Stimulated activated CD8-positive, alpha-beta memory T cell treated with anti-CD3 and anti-CD28 coated beads, Interleukin-15, amount 100 ng/mL, for 48 hours (primary cell): Measurements from ENCODE around the gene NKIRAS2.

Experiments
- DNase-seq, 2 donors: peaks; one replicate each; pipeline ENCODE4 v3.0.0-alpha.2; 2020; ENCODE audit warnings: low read depth in 2 of 2

The NKIRAS2 gene

GRCh38 chr17:42019509-42020404 lies at the start of gene NKIRAS2:
NKIRAS2 (plus strand) TSS chr17:42020090; CDS start chr17:42021578, 1,488 bp downstream.
- peak; percentile 93 to 94 for DNase-seq

GRCh38 chr17:41970901-41971331 lies 49.0 kb upstream of the NKIRAS2 start:
- DNase-seq, result no peak

- no peak for DNase-seq
Observed at GRCh38 chr17:41971721-41972523, 48.0 kb upstream of the NKIRAS2 start.

GRCh38 chr17:41972571-41973407 lies 47.1 kb upstream of the NKIRAS2 start:
- DNase-seq, result no peak

GRCh38 chr17:41973408-41973811 lies 46.5 kb upstream of the NKIRAS2 start:
- DNase-seq, result no peak

GRCh38 chr17:41974031-41974430 lies 45.9 kb upstream of the NKIRAS2 start:
- no peak for DNase-seq

- no peak for DNase-seq
Observed at GRCh38 chr17:41974658-41975057, 45.2 kb upstream of the NKIRAS2 start.

- DNase-seq, result no peak
Observed at GRCh38 chr17:41975099-41976083, 44.5 kb upstream of the NKIRAS2 start.

- no peak for DNase-seq
Observed at GRCh38 chr17:41976142-41976768, 43.6 kb upstream of the NKIRAS2 start.

GRCh38 chr17:41977991-41978390 lies 41.9 kb upstream of the NKIRAS2 start:
- no peak for DNase-seq

GRCh38 chr17:41982026-41982760 lies 37.7 kb upstream of the NKIRAS2 start:
- DNase-seq, result no peak

GRCh38 chr17:41984454-41984853 lies 35.4 kb upstream of the NKIRAS2 start:
- no peak for DNase-seq

GRCh38 chr17:41985919-41986318 lies 34.0 kb upstream of the NKIRAS2 start:
- DNase-seq, result no peak

GRCh38 chr17:41986634-41987033 lies 33.3 kb upstream of the NKIRAS2 start:
- no peak for DNase-seq

- no peak for DNase-seq
Observed at GRCh38 chr17:41987642-41988041, 32.2 kb upstream of the NKIRAS2 start.

GRCh38 chr17:41988418-41988817 lies 31.5 kb upstream of the NKIRAS2 start:
- DNase-seq, result no peak

- no peak for DNase-seq
Observed at GRCh38 chr17:41989702-41990419, 30.0 kb upstream of the NKIRAS2 start.

GRCh38 chr17:41992576-41992975 lies 27.3 kb upstream of the NKIRAS2 start:
- no peak for DNase-seq

GRCh38 chr17:41996855-41997164 lies 23.1 kb upstream of the NKIRAS2 start:
- DNase-seq, result no peak
